GM18517 (cell line): ENCODE data around the gene MUC21.
"Not testable (repeated sequence)": the region's sequence is repeated elsewhere in the genome, so short reads cannot be mapped to it uniquely, and the experiment has no call there.

Experiments
- ATAC-seq: cut with Tn5 transposase; IDR thresholded peaks from one replicate; pipeline ENCODE4 v1.9.1; 2021; ENCODE audit warnings: mild to moderate bottlenecking, moderate library complexity; ENCODE audit not compliant: unreplicated experiment

The MUC21 gene

DNA sequence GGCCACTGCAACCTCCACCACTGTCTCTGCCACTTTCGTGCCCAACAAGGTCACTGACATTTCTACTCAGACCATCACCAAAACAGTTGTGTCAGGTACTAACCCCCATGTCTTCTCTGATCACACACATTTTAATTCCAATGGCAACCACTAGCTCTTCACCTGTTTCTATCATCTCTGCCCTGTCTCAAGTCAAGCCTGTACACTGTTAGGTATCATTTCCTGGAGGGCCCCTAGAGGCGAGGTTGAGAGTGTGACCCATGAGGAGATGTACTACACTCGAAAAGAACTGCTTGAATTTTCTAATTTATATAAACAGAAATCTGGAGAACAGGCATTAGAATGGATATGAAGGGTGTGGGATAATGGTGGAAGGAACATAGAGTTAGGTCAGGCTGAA lies 17.4 kb upstream of the MUC21 start:
- ATAC-seq, result no peak

DNA sequence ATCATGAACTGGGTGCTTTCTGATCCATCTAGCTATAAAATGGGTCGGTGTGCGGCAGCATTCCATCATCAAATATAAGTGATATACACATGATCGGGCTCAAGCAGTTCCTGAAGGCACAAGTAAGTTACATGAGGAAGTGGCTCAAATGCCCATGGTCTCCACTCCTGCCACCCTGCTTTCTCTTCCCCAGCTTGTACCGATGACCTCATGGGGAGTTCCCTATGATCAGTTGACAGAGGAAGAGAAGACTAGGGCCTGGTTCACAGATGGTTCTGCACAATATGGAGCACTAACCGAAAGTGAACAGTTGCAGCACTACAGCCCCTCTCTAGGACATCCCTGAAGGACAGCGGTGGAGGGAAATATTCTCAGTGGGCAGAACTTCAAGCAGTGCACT lies 14.3 kb upstream of the MUC21 start:
- not testable (repeated sequence) for ATAC-seq

GRCh38 chr6:30970946-30971345 lies 12.6 kb upstream of the MUC21 start:
- ATAC-seq, result no peak

DNA sequence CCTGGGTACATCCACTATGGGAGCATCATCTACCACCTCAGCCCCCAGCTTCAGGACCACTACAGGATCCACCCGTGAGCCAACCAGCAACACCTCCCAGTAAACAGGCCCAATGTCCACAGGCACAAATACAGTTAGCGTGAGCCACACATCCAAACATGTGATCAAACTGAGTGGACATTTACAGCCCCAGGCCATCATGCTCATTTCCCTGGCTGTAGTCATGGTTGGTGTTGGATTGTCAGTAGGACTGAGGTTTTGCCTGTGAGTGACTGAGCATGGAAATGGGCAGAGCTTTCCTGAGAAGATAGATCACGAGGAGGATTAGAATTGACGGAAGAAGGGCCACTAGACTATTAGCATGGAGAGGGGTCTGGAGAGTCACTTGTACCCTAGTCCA lies 10.7 kb upstream of the MUC21 start:
- no peak for ATAC-seq

GRCh38 chr6:30974490-30975252 lies 8.8 kb upstream of the MUC21 start:
- no peak for ATAC-seq

DNA sequence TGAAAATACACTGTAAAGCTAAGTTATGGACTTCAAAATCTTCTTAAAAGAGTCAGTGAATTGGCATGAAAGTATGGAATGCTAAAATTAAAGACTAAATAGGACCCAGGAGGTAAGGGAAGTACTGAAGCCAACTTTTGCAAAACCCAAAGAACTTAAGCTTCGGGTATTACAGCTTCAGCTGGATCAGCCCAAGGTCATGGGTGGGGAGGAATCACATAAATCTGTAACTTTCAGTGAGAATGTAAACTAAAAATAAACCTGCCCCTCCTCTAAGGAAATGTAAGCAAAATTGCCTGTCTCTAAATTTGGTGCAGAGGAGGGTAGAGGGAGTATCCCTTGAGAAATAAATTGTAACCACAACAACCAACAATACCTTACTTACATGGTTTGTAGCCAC lies 4.4 kb upstream of the MUC21 start:
- no peak for ATAC-seq

DNA sequence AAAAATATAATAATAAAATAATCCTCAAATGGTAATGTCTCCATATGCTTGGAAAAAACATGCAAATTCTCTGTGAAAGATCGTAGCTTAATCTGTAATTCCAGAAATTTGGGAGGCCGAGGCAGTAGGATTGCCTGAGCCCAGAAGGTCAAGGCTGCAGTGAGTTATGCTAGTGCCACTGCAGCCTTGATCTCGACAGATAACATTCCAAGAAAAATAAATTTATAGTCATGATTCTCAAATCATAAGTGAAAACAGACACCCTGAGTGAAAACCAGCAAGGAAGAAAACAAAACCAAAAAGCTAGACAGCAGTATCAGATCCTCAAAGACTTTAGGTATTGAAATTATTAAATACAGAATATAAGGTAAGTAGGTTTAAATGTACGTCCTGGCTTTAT lies 3.8 kb upstream of the MUC21 start:
- no peak for ATAC-seq

DNA sequence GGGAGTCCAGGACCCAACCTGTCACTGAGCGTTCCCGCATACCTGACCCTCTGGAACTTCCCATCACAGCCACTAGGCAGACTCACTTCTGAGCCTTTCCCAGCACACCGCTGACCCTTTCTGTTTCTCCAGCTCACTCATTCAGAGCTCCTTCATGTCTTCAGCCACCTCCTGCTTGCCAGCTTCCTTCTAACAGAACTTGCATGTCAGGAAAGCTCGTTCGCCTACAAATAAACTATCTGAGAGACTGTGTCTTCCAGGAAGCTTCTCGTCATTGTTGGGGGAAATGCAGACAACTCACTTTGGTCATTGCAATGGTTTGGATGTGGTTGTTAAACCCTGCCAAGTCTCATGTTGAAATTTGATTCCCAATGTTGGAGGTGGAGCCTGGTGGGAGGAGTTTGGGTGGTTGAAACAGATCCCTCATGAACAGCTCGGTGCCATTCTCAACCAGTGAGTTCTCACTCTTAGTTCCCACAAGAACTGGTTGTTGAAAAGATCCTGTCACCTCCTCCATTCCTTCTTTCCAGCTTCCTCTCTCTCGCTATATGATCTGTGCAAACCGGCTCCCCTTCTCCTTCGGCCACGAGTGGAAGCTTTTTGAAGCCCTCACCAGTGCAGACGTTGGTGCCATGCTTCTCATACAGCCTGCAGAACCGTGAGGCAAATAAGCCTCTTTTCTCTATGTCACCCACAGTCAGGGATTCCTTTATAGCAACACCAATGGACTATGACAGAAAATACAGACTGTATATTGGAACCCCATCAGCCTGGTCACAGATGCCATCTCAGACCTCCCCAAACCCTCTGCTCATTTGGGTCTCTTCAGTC lies 1.4 kb upstream of the MUC21 start:
- no peak for ATAC-seq

- ATAC-seq, result no peak
Observed at GRCh38 chr6:30985490-30985889, 2.0 kb downstream of the MUC21 start.

GRCh38 chr6:30987304-30987703 lies 3.8 kb downstream of the MUC21 start:
- no peak for ATAC-seq

GRCh38 chr6:30988209-30988825 lies 4.8 kb downstream of the MUC21 start:
- ATAC-seq, result no peak

DNA sequence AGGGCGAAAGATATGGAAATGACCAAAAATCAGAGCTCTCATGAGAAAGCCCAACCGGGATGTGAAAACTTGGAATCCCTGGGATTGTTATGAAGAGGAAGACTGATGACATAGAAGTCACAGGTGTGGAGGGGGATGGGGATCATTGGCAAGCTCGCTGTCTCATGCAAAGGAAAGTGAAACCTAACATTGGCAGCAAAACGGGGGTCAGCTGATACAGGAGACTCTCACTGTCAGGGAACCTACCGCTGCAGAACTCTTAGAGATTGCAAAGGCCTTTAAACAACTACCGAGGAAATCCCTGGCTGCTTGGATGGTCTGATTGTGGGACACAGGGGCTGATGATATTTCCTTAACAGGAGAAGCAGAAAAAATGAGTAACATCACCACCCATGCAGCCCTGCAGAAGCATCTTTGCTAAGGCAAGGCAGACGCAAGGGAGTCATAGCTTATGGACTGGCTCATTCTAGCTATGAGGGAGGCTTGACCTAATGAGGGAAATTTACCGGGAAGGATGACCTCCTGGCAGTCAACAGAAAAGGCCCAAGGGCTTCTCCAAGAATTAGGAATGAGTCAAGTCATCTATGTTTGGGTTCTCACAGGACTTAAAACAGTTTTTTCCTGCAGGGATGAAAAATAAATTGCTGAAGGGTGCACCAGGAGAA lies 7.0 kb downstream of the MUC21 start:
- no peak for ATAC-seq

GRCh38 chr6:30991891-30992290 lies 8.4 kb downstream of the MUC21 start:
- ATAC-seq, result no peak

- no peak for ATAC-seq
Observed at GRCh38 chr6:30997301-30997700, 13.8 kb downstream of the MUC21 start.

- ATAC-seq, result no peak
Observed at GRCh38 chr6:30998785-30999184, 15.3 kb downstream of the MUC21 start.

DNA sequence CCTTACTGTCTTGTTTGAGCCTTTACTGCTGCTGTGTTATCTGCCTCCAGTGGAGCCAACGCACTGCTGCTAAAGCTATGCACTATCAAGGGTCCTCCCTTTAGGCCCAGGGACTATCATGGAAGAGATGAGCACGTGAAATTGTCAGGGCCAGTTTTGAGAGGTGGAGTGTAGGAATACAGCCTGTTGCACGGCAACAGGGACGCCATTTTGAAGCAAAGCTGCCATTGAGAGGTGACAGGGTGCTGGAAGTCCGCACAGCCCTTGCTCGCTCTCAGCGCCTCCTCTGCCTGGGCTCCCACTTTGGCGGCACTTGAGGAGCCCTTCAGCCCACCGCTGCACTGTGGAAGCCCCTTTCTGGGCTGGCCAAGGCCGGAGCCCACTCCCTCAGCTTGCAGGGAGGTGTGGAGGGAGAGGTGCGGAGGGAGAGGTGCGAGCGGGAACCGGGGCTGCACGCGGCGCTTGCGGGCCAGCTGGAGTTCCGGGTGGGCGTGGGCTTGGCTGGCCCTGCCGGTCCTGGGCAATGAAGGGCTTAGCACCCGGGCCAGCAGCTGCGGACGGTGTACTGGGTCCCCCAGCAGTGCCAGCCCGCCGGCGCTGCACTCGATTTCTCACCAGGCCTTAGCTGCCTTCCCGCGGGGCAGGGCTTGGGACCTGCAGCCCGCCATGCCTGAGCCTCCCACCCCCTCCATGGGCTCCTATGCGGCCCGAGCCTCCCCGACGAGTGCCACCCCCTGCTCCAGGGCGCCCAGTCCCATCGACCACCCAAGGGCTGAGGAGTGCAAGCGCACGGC lies 16.7 kb downstream of the MUC21 start:
- ATAC-seq, result not testable (repeated sequence)

DNA sequence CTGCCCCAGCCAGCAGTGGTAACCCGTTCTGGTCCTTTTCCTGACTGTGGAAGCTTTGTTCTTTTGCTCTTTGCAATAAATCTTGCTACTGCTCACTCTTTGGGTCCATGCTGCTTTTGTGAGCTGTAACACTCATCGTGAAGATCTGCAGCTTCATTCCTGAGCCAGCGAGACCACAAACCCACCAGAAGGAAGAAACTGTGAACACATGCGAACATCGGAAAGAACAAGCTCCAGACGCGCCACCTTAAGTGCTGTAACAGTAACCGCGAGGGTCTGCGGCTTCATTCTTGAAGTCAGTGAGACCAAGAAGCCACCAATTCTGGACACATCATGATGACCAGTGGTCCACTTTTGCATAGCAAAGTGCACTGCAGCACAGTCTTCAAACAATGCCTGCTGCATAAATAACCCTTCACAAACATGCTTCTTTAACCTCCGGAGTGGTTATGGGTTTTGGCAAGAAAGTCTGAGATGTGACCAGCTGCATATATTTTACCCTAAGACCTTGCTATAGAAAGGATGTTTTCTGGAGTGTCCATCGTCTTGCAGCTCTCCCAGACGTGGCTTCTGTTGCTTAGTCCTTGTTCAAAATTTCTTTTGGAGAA lies 17.9 kb downstream of the MUC21 start:
- ATAC-seq, result no peak

- no peak for ATAC-seq
Observed at GRCh38 chr6:31002471-31002870, 19.0 kb downstream of the MUC21 start.

DNA sequence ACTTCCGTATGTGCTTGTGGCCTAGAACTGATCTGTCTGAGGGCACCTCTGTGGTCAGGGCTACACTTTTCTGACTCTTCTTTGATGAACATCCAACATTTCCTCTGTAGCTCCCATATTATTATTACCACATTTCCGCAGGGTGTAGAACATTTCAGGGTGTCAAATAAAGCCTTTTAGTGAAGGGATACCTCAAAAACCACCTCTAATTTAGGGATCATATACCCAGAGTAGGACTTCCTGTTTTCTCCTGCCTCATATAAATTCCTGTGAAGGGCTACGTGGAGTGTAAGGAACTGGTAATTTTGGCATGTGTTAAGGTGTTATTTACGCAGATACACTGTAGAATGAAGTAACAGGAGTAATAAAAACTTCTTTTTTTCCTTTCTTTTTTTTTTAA lies 21.3 kb downstream of the MUC21 start:
- no peak for ATAC-seq
